Middle frontal gyrus (tissue), 1 donor: ENCODE measurements around the gene SBF2.

Experiments
- DNase-seq: peaks from one replicate; pipeline ENCODE4 v3.0.0-alpha.2; 2015; ENCODE audit warnings: low spot score; ENCODE audit errors: extremely low spot score

Gene SBF2

GRCh38 chr11:9823439-9823838 is 470.6 kb downstream of the SBF2 start:
- no peak for DNase-seq

GRCh38 chr11:9821008-9821752 is 472.8 kb downstream of the SBF2 start:
- DNase-seq = no peak

- DNase-seq = no peak
Observed at GRCh38 chr11:9820260-9820659, 473.8 kb downstream of the SBF2 start.

GRCh38 chr11:9817191-9817590 is 476.8 kb downstream of the SBF2 start:
- no peak for DNase-seq

GRCh38 chr11:9815486-9816136 is 478.4 kb downstream of the SBF2 start:
- no peak for DNase-seq

- no peak for DNase-seq
Observed at GRCh38 chr11:9814108-9814507, 479.9 kb downstream of the SBF2 start.

- no peak for DNase-seq
Observed at GRCh38 chr11:9808943-9809342, 485.1 kb downstream of the SBF2 start.

- DNase-seq = no peak
Observed at GRCh38 chr11:9806946-9807687, 486.9 kb downstream of the SBF2 start.

- DNase-seq = no peak
Observed at GRCh38 chr11:9804419-9804902, 489.6 kb downstream of the SBF2 start.

GRCh38 chr11:9803685-9804418 is 490.2 kb downstream of the SBF2 start:
- DNase-seq = no peak

- no peak for DNase-seq
Observed at GRCh38 chr11:9802291-9802861, 491.6 kb downstream of the SBF2 start.

- DNase-seq = no peak
Observed at GRCh38 chr11:9799886-9800285, 494.1 kb downstream of the SBF2 start.

- no peak for DNase-seq
Observed at GRCh38 chr11:9797300-9797699, 496.7 kb downstream of the SBF2 start.

- DNase-seq = no peak
Observed at GRCh38 chr11:9796854-9797253, 497.2 kb downstream of the SBF2 start.

GRCh38 chr11:9796266-9796665 is 497.8 kb downstream of the SBF2 start:
- no peak for DNase-seq

GRCh38 chr11:9790703-9791102 is 503.3 kb downstream of the SBF2 start:
- no peak for DNase-seq

GRCh38 chr11:9789910-9790309 is 504.1 kb downstream of the SBF2 start:
- no peak for DNase-seq

- DNase-seq = no peak
Observed at GRCh38 chr11:9787981-9788521, 506.0 kb downstream of the SBF2 start.

- no peak for DNase-seq
Observed at GRCh38 chr11:9787260-9787659, 506.8 kb downstream of the SBF2 start.

GRCh38 chr11:9784602-9785315 is 509.3 kb downstream of the SBF2 start:
- no peak for DNase-seq
